Body of pancreas (tissue), 4 donors: ENCODE measurements around the gene RIMS1.

Experiments
- POLR2A ChIP-seq, 3 donors: fragments of 450-650 bp; IDR thresholded peaks; one replicate each; pipeline ENCODE4 v1.6.1; 2016; ENCODE audit warnings: antibody characterized with exemption in 3 of 3, mild to moderate bottlenecking in 2 of 3
- TF ChIP-seq, protein P1 (sequence below), 7 experiments: fragments of 450-650 bp in 4 of 7; fragments of 200-600 bp in 3 of 7; sonication (generic) in 3 of 7; IDR thresholded peaks; one replicate each; pipeline ENCODE4 v1.5.1; 2016 to 2019; ENCODE audit warnings: antibody characterized with exemption in 7 of 7

DNA sequence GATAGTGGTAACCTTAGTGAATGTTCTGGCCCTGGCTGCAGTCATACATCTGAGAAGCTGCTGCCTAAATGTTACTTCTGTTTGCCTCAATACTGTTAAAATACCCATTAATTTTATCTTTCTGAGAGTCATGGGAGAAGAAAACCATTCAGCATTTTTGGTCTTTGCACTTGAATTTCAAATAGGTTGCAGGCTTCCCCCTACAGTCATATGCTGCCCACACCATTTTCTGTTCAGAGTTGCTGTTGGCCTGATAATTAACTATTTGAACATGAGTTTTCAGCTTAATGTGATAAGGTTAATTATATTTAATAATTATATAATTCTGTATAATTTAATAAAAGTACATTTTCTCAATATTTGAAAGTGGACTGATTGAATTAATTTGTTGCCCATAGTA, 410.0 kb downstream of the RIMS1 start:
- TF ChIP-seq, protein P1, sequence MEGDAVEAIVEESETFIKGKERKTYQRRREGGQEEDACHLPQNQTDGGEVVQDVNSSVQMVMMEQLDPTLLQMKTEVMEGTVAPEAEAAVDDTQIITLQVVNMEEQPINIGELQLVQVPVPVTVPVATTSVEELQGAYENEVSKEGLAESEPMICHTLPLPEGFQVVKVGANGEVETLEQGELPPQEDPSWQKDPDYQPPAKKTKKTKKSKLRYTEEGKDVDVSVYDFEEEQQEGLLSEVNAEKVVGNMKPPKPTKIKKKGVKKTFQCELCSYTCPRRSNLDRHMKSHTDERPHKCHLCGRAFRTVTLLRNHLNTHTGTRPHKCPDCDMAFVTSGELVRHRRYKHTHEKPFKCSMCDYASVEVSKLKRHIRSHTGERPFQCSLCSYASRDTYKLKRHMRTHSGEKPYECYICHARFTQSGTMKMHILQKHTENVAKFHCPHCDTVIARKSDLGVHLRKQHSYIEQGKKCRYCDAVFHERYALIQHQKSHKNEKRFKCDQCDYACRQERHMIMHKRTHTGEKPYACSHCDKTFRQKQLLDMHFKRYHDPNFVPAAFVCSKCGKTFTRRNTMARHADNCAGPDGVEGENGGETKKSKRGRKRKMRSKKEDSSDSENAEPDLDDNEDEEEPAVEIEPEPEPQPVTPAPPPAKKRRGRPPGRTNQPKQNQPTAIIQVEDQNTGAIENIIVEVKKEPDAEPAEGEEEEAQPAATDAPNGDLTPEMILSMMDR (IDR thresholded peaks at IDR 0.05), result no peak
- no peak for TF ChIP-seq POLR2A (IDR thresholded peaks at IDR 0.05)
